ENCODE measurements around the gene ZNF823.
"Not testable (repeated sequence)": the region's sequence is repeated elsewhere in the genome, so short reads cannot be mapped to it uniquely, and the experiment has no call there.

ZNF823 gene

DNA sequence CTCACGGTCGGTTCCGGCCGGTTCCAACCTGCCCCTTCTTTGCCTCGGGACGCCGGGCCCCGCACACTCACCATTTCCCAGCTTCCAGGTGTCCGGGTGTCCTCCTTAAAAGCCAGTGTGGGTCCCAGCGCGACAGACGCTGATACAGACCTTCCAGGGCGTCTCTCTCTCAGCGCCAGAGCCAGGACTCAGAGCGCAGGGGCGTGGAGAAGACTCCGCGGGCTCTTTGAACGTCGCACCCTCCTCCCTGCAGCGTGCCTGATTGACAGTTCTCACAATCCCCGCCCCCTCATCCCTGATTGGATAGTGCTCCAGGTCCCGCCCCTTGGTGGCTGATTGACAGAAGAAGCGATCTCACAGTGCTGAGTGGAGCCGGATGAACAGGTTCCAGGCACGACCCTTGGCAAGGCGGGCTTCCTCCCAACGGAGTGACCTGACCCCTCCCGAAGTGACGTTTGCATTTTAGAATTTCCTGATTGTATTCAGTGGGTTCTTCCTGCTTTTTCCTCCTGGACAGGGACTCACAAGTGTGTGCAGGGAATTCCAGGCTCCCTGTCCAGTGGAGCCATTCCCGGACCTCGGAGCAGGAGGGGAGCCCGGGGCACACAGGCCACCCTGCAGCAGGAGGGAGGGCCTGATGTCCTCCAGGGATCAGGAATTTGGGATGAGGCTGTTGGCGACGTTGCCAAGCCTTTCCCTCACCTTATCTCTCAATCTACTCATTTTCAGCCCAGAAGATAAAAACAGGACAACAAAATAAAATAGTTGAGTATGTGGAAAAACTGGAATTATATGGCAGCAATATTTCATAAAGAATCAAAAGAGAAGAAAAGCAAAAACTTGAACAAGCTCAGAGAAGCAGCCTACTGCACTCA lies at the start of gene ZNF823:
ZNF823 (minus strand) TSS at position 201 of the 875 bp plus-strand sequence; CDS start at position 74, 127 bp downstream.
- FAIRE-seq: peak; percentile 38

DNA sequence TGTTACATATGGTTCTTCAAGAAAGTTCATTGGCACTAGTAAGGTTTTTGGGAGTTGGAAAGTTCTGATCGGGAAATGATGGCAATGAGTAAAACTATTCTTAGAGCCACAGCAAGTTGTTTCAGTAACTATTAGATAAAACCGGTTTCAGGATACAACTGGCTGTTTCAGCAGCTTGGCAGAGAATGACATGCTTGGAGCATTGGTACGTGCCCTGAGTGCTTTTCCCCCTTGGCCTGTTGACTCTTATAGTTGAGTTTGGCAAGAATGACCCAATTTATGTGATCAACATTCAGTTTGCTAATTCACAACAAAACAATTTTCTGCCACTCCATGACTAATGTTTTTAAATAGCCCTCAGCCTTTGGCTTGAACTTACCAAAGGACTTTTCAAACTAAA lies 48.8 kb upstream of the ZNF823 start:
- FAIRE-seq: no peak

GRCh38 chr19:11784356-11784755 lies 45.6 kb upstream of the ZNF823 start:
- no peak for FAIRE-seq

DNA sequence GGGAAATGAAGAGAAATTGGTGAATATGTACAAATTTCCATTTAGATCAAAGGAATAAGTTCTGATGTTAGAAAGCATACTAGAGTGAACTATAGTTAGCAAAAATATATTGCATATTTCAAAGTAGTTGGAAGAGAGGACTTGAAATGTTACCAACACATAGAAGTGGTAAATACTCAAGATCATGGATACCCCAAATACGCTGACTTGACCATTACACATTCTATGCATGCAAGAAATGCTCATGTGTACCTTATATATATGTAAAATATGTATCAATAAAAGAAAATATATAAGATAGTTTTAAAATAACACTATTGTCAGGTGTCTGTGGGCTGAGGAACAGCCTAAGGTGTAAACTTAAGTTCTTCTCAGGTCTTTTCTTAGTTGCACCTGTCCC lies 45.0 kb upstream of the ZNF823 start:
- no peak for FAIRE-seq

DNA sequence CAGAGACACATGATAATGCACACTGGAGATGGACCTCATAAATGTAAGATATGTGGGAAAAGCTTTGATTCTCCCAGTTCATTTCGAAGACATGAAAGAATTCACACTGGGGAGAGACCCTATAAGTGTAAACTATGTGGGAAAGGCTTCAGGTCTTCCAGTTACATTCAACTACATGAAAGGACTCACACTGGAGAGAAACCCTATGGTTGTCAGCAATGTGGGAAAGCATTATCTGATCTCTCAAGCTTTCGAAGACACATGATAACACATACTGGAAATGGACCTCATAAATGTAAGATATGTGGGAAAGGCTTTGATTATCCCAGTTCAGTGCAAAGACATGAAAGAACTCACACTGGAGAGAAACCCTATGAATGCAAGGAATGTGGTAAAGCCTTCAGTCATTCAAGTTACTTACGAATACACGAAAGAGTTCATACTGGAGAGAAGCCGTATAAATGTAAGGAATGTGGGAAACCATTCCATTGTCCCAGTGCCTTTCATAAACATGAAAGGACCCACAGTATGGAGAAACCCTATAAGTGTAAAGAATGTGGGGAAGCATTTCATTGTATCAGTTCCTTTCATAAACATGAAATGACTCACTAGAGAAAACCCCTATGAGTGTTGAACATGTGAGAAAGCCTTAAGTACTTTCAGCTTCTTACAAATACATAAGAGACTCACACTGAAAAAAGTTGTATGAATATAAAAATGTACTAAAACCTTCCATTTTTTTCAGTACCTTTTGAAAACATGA lies 42.7 kb upstream of the ZNF823 start:
- FAIRE-seq: no peak

DNA sequence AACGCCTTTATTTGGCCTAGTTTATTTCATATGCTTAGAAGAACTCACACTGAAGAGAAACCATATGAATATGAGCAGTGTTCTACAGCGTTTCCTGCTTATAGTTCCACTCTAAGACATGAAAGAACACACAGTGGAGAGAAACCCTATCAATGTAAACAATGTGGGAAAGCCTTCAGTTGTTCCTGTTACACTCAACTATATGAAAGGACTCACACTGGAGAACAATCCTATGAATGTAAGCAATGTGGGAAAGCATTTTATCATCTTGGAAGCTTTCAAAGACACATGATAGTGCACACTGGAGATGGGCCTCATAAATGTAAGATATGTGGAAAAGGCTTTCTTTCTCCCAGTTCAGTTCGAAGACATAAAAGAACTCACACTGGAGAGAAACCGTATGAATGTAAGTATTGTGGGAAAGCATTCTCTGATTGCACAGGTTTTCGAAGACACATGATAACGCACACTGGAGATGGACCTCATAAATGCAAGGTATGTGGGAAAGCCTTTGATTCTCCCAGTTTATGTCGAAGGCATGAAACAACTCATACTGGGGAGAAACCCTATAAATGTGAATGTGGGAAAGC lies 41.8 kb upstream of the ZNF823 start:
- no peak for FAIRE-seq

- not testable (repeated sequence) for FAIRE-seq
Observed at GRCh38 chr19:11776669-11777068, 37.9 kb upstream of the ZNF823 start.

DNA sequence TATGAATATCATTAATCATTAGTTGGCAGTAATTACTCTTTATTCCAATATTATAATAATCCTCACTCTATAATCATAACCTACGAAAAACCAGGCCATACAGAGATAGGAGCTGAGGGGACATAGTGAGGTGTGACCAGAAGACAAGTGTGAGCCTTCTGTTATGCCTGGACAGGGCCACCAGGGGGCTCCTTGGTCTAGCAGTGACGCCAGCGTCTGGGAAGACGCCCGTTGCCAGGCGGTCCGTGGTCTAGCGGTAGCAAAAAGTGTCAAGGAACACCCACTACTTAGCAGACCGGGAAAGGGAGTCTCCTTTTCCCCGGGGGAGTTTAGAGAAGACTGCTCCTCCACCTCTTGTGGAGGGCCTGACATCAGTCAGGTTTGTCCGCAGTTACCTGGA lies 32.8 kb upstream of the ZNF823 start:
- not testable (repeated sequence) for FAIRE-seq

DNA sequence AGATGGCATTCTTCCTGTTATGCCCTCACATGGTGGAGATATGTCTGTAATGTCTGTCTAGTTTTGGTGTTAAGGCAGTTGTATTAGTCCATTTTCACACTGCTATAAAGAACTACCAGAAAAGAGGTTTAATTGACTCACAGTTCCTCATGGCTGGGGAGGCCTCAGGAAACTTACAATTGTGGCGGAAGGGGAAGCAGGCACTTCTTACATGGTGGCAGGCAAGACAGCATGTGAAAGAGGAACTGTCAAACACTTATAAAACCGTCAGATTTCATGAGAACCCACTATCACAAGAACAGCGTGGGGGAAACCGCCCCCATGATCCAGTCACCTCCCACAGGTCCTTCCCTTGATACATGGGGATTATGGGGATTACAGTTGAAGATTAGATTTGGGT lies 31.2 kb upstream of the ZNF823 start:
- no peak for FAIRE-seq

- no peak for FAIRE-seq
Observed at GRCh38 chr19:11767633-11768133, 28.9 kb upstream of the ZNF823 start.

GRCh38 chr19:11766597-11767591 lies 28.1 kb upstream of the ZNF823 start, which contains the start of gene ZNF441:
ZNF441 (plus strand) TSS chr19:11767000; CDS start chr19:11767194, 194 bp downstream.
- no peak for FAIRE-seq

DNA sequence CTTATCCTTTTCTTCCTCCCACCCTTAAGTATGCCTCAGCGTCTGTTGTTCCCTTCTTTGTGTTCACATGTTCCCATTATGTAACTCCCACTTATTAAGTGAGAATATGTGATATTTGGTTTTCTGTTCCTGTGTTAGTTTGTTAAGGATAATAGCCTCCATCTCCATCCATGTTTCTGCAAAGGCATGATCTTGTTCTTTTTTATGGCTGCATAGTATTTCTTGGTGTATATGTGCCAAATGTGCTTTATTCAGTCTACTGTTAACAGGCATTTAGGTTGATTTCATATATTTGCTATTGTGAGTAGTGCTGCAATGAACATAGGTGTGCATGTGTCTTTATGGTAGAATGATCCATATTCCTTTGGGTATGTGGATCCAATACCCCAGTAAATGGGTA lies 24.9 kb upstream of the ZNF823 start:
- no peak for FAIRE-seq

DNA sequence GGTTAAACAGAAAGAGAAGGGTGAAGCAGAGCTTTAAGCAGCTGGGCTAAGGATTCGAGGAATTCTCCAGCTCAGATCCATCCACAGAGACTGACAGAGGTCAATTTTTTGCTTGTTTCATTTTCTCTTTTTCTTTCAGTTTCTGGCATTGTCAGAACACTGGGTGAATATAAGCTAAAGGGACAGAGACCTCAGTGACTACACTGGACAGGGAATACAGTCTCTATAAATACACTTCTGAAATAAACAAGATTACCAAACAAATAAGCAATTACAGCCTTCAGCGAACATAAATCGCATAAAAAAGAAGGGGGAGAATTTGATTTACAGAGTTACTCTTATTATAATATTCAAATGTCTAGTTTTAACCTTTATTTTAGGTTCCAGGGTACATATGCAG lies 24.4 kb upstream of the ZNF823 start:
- FAIRE-seq: no peak

DNA sequence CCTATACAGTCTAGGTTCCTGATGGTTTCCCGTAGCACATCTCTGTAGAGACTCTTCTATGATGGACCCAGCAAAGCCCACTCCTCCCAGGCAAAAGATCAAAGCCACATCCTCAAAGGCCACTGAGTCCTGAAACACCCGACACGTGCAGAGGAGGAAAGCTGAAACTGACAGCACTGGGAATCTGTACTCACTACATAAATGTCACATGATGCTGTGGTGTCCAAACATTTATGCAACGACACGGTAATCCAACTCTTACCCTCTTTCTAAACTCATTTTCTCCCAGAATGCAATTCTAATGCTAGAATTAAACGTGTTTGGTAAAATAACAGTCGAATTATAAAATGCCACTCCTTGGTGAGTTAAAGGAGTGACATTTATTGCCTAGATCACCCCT lies 21.1 kb upstream of the ZNF823 start:
- FAIRE-seq: no peak

DNA sequence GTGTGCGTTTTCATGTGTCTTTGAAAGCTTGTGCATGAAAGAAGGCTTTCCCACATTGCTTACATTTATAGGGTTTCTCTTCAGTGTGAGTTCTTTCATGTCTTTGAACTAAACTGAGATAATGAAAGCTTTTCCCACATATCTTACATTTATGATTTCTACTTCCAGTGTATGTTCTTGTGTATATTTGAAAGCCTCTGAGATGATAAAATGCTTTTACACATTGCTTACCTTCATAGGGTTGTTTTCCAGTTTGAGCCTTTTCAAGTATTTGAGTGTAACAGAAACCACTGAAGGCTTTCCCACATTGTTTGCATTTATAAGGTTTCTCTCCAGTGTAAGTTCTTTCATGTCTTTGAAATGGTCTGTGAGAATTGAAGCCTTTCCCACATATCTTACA lies 18.2 kb upstream of the ZNF823 start:
- FAIRE-seq: no peak

DNA sequence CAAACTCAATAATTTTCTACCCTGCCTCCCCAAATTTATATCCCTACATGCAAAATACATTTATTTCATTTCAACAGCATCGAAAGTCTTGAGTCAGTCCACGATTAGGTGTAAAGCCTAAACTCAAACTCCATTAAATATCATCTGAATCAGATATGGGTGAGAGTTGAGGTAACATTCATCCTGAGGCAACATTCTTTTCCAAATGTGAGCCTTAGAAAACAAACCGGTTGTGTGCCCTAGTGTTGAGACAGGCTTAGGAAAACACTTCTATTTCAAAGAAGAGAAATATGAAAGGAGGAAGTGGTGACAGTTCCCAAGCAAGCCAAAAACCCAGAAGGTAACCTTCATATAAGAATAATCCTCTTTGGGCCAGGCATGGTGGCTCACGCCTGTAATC lies 15.9 kb upstream of the ZNF823 start:
- no peak for FAIRE-seq

GRCh38 chr19:11752244-11752736 lies 13.5 kb upstream of the ZNF823 start:
- FAIRE-seq: no peak

- no peak for FAIRE-seq
Observed at GRCh38 chr19:11749751-11750150, 11.0 kb upstream of the ZNF823 start.

DNA sequence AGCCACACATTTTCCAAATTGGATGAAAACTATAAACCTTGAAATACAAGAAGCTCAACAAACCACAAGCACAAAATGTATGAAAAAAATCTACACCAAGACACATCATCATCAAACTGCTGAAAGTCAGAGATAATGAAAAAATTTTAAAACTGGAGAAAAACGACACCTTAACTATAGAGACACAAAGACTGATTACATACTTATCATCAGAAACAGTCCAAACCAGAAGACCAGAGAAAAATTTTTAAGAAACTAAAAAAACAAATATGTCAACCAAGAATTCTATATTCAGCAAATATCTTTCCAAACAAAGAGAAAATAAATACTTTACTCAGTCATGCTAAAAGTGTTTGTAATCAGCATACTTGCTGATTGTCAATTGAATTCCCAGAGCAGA lies 8.5 kb upstream of the ZNF823 start:
- FAIRE-seq: no peak

DNA sequence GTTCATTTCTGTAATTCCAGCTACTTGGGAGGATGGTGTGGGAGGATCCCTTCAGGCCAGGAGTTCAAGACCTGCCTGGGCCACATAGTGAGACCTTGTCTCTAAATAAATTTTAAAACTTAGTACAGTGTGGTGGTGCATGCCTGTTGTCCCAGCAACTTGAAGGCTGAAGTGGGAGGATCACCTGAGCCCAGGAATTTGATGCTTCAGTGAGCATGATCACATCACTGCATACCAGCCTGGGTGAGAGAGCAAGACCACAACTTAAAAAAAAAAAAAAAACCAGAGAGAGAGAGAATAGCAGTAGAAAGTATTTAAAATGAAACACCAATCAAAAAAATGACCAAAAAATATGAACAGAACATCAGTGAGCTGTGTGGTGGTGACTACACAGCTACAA lies 7.1 kb upstream of the ZNF823 start:
- FAIRE-seq: no peak

- FAIRE-seq: no peak
Observed at GRCh38 chr19:11737964-11738745, 591 bp downstream of the ZNF823 start.
